ENCODE data around the gene TTYH1. TPM values are rescaled to one million over a fixed set of nuclear protein-coding genes. Genes with fewer than 3 reads are reported as not detected.

TTYH1 gene
- total RNA-seq, 2 donors from 2014 or later = 1.9 to 3.0 TPM

GRCh38 chr19:54454781-54455675 is 39.8 kb downstream of the TTYH1 start:
- DNase-seq = no peak
- intact Hi-C loops (cut with DNase I) = no loop called here
- ATAC-seq = no peak

GRCh38 chr19:54455786-54456422 is 40.6 kb downstream of the TTYH1 start:
- intact Hi-C loops (cut with DNase I) = no loop called here
- ATAC-seq (no peak), DNase-seq (no peak)

- DNase-seq (no peak), ATAC-seq (no peak)
- intact Hi-C loops (cut with DNase I) = no loop called here
Measured at GRCh38 chr19:54456423-54457373, 41.4 kb downstream of the TTYH1 start.

GRCh38 chr19:54457773-54458647 is 42.7 kb downstream of the TTYH1 start:
- DNase-seq = no peak
- intact Hi-C loops (cut with DNase I) = no loop called here
- no peak for ATAC-seq

- DNase-seq (no peak), ATAC-seq (no peak)
- intact Hi-C loops (cut with DNase I) = no loop called here
Measured at GRCh38 chr19:54458648-54459281, 43.5 kb downstream of the TTYH1 start.

- intact Hi-C loops (cut with DNase I) = no loop called here
- no peak for DNase-seq
- no peak for ATAC-seq
Measured at GRCh38 chr19:54459282-54460229, 44.3 kb downstream of the TTYH1 start.

- ATAC-seq (no peak), DNase-seq (no peak)
- intact Hi-C loops (cut with DNase I) = no loop called here
Measured at GRCh38 chr19:54460230-54461005, 45.2 kb downstream of the TTYH1 start.

GRCh38 chr19:54461210-54461609 is 45.9 kb downstream of the TTYH1 start:
- DNase-seq (peak; percentile 32), ATAC-seq (no peak)
- intact Hi-C loops (cut with DNase I) = no loop called here

- DNase-seq (no peak), ATAC-seq (no peak)
- intact Hi-C loops (cut with DNase I) = no loop called here
Measured at GRCh38 chr19:54461613-54462012, 46.3 kb downstream of the TTYH1 start.

- DNase-seq (peak; percentile 41), ATAC-seq (no peak)
- intact Hi-C loops (cut with DNase I) = no loop called here
Measured at GRCh38 chr19:54462047-54462654, 46.9 kb downstream of the TTYH1 start.

- peak; percentile 22 to 52 for ATAC-seq
- DNase-seq = peak; percentile 88
- intact Hi-C loops (cut with DNase I) = no loop called here
Measured at GRCh38 chr19:54462655-54463530, 47.6 kb downstream of the TTYH1 start.

GRCh38 chr19:54463531-54464043 is 48.3 kb downstream of the TTYH1 start, which contains the start of gene LENG9:
Gene LENG9, minus strand, starts transcription at chr19:54463778. Its CDS starts 252 bp downstream, at chr19:54463526.
- ATAC-seq = peak; percentile 75 to 81
- peak; percentile 100 for DNase-seq
- intact Hi-C loops (cut with DNase I) = no loop called here

- peak; percentile 90 for DNase-seq
- intact Hi-C loops (cut with DNase I) = no loop called here
- peak; percentile 27 to 55 for ATAC-seq
Measured at GRCh38 chr19:54464044-54464629, 48.9 kb downstream of the TTYH1 start.

Data from left cardiac atrium (tissue), 4 donors.